ENCODE results near the gene GPR37L1.

Gene GPR37L1

DNA sequence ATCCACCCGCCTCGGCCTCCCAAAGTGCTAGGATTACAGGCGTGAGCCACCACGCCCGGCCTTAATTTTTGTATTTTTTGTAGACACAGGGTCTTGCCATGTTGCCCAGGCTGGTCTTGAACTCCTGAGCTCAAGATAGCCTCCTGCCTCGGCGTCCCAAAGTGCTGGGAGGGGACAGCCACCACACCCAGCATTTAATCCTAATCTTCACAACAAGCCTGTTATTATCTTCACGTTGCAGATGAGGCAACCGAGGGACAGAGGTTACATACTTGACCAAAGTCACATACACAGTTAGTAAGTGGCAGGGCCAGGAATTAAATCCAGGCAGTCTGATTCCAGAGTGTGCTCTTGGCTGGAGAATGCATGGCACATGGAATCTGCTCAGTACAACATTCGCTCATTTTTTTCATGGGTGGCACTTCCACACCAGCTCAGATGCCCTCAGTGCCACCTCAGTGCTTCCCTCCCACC, 4.8 kb upstream of the GPR37L1 start:
- in situ Hi-C loops (cut with MboI; ENCODE audit: low pct_unique_long_range_greater_than_20kb, low sequenced_read_pairs, unreplicated experiment) = no loop called here
- no peak for DNase-seq (ENCODE audit: low spot score)
- TF ChIP-seq, protein P1, sequence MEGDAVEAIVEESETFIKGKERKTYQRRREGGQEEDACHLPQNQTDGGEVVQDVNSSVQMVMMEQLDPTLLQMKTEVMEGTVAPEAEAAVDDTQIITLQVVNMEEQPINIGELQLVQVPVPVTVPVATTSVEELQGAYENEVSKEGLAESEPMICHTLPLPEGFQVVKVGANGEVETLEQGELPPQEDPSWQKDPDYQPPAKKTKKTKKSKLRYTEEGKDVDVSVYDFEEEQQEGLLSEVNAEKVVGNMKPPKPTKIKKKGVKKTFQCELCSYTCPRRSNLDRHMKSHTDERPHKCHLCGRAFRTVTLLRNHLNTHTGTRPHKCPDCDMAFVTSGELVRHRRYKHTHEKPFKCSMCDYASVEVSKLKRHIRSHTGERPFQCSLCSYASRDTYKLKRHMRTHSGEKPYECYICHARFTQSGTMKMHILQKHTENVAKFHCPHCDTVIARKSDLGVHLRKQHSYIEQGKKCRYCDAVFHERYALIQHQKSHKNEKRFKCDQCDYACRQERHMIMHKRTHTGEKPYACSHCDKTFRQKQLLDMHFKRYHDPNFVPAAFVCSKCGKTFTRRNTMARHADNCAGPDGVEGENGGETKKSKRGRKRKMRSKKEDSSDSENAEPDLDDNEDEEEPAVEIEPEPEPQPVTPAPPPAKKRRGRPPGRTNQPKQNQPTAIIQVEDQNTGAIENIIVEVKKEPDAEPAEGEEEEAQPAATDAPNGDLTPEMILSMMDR (IDR thresholded peaks at IDR 0.05; ENCODE audit: extremely low read depth, insufficient read depth, missing control alignments) = no peak

DNA sequence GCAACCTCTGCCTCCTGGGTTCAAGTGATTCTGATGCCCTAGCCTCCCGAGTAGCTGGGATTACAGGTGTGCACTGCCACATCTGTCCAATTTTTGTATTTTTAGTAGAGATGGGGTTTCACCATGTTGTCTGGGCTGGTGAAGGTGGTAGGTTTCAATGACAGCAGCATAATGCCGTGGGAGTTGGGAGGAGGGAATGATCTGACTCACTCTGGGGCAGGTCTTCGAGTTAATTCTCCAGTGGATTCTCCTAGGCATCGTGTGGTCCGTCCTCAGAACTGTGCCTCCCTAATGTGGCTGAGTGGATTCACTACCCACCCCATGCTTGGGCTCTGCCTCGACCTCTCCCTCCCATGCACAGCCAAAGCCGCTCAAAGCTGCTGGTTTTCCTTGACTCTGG, 1.7 kb upstream of the GPR37L1 start:
- TF ChIP-seq, protein P1 (IDR thresholded peaks at IDR 0.05; ENCODE audit: extremely low read depth, insufficient read depth, missing control alignments) = no peak
- in situ Hi-C loops (cut with MboI; ENCODE audit: low pct_unique_long_range_greater_than_20kb, low sequenced_read_pairs, unreplicated experiment) = loop anchor here (5.0 kb wide), 1 partner anchor 109 kb away; the partner anchor contains the start of gene ELF3
- DNase-seq (ENCODE audit: low spot score) = no peak

DNA sequence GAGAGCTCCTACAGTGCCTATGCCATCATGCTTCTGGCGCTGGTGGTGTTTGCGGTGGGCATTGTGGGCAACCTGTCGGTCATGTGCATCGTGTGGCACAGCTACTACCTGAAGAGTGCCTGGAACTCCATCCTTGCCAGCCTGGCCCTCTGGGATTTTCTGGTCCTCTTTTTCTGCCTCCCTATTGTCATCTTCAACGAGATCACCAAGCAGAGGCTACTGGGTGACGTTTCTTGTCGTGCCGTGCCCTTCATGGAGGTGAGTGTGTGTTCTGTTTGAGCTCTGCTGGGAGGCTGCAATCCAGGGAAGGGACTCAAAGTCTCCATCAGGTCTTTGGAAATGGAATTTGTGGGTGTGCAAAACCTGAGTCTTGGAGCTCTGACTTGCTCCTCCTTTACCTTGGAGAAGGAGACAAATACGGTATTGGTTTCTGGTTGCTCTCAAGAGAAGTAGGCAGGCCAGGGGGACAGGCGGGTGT, 658 bp downstream of the GPR37L1 start:
- TF ChIP-seq, protein P1 (IDR thresholded peaks at IDR 0.05; ENCODE audit: extremely low read depth, insufficient read depth, missing control alignments) = no peak
- no peak for DNase-seq (ENCODE audit: low spot score)
- in situ Hi-C loops (cut with MboI; ENCODE audit: low pct_unique_long_range_greater_than_20kb, low sequenced_read_pairs, unreplicated experiment) = loop anchor here (5.0 kb wide), 1 partner anchor 111 kb away; the partner anchor contains the start of gene ELF3

DNA sequence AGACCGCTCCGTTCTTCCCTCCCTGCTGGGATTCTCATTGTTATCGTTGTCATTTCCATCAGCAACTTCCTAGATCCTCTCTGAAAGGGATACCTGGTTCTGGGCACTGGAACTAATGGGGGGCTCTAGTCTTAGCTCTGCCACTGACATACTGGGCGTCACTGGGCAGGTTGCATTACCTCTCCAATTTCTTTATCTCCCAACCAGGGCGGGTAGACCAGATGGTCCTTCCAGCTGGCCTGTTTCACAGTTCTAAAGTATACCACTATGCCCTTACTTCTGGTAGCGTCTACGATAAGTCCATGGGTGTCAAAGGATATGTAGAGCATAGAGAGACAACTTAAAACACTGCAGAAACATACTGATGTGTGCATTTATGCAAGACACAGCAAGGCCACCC, 1.4 kb downstream of the GPR37L1 start:
- DNase-seq (ENCODE audit: low spot score) = no peak
- in situ Hi-C loops (cut with MboI; ENCODE audit: low pct_unique_long_range_greater_than_20kb, low sequenced_read_pairs, unreplicated experiment) = loop anchor here (5.0 kb wide), 1 partner anchor 112 kb away; the partner anchor contains the start of gene ELF3
- TF ChIP-seq, protein P1 (IDR thresholded peaks at IDR 0.05; ENCODE audit: extremely low read depth, insufficient read depth, missing control alignments) = no peak

DNA sequence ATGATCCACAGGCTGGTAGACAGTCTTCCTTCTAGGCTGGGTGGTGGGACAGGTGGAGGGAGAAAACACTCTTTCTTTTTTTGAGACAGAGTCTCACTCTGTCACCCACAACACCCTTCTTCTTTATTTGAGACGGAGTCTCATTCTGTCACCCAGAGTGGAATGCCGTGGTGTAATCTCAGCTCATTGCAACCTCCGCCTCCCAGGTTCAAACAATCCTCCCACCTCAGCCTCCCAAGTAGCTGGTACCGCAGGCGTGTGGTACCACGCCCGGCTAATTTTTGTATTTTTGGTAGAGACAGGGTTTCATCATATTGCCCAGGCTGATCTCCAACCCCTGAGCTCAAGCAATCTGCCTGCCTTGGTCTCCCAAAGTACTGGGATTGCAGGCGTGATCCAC, 2.9 kb downstream of the GPR37L1 start:
- TF ChIP-seq, protein P1 (IDR thresholded peaks at IDR 0.05; ENCODE audit: extremely low read depth, insufficient read depth, missing control alignments) = no peak
- in situ Hi-C loops (cut with MboI; ENCODE audit: low pct_unique_long_range_greater_than_20kb, low sequenced_read_pairs, unreplicated experiment) = no loop called here
- DNase-seq (ENCODE audit: low spot score) = no peak

DNA sequence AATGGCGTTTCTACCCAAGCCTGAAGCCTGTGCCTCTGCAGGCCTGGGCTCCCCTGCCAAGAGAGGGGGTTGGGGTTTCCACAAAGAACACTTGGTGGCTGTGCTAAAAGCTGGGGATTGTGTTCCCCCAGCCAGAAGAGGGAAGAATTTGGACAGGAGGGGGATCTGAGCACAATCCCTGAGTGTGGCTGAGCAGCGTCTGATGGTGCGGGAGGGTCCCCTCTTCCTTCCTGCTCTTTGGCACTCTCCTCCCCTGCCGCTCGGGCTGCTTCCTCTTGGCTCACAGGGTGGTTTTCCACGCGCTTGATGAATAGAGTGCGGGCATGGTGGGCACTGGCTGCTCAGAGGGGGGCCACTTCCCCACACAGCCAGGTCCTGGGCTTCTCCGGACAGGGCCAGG, 3.7 kb downstream of the GPR37L1 start:
- TF ChIP-seq, protein P1 (IDR thresholded peaks at IDR 0.05; ENCODE audit: extremely low read depth, insufficient read depth, missing control alignments) = no peak
- no peak for DNase-seq (ENCODE audit: low spot score)
- in situ Hi-C loops (cut with MboI; ENCODE audit: low pct_unique_long_range_greater_than_20kb, low sequenced_read_pairs, unreplicated experiment) = no loop called here
